GM23338 (cell line): ENCODE results near the gene EFR3B. TPM values are rescaled to one million over a fixed set of nuclear protein-coding genes. Genes with fewer than 3 reads are reported as not detected.

ENCODE experiments used
- ATAC-seq: fragments of 200-7000 bp; cut with Tn5 transposase; 3 replicates; pipeline ENCODE4 v1.9.1; 2020
- DNase-seq: peaks from one replicate; pipeline ENCODE4 v3.0.0-alpha.2; 2015; ENCODE audit warnings: low spot score
- H2AFZ ChIP-seq: fragments of 200-600 bp; sonication (generic); 2 replicates; pipeline ENCODE4 v1.8.0; 2016; ENCODE audit warnings: antibody characterized with exemption, mild to moderate bottlenecking, moderate library complexity
- H3F3A ChIP-seq: fragments of 200-600 bp; sonication (generic); replicated peaks from 2 replicates; pipeline ENCODE4 v1.8.0; 2017; ENCODE audit warnings: antibody characterized with exemption, mixed run types, low read depth
- H3K27ac ChIP-seq: fragments of 200-600 bp; sonication (generic); 2 replicates; pipeline ENCODE4 v1.6.1; 2016; ENCODE audit warnings: low read depth
- H3K27me3 ChIP-seq: fragments of 200-600 bp; sonication (generic); 2 replicates; pipeline ENCODE4 v1.8.0; 2016; ENCODE audit warnings: mild to moderate bottlenecking, mixed run types, moderate library complexity; ENCODE audit not compliant: insufficient read depth
- H3K36me3 ChIP-seq: fragments of 200-600 bp; sonication (generic); 2 replicates; pipeline ENCODE4 v1.8.0; 2016; ENCODE audit warnings: mild to moderate bottlenecking; ENCODE audit not compliant: insufficient read depth
- H3K4me1 ChIP-seq: fragments of 200-600 bp; sonication (generic); 2 replicates; pipeline ENCODE4 v1.8.0; 2016; ENCODE audit warnings: mild to moderate bottlenecking, moderate library complexity; ENCODE audit not compliant: insufficient read depth
- H3K4me2 ChIP-seq: fragments of 200-600 bp; sonication (generic); 2 replicates; pipeline ENCODE4 v1.7.1; 2017; ENCODE audit warnings: mixed run types
- H3K4me3 ChIP-seq: fragments of 200-600 bp; sonication (generic); 2 replicates; pipeline ENCODE4 v1.6.1; 2016; ENCODE audit warnings: mixed run types
- H3K79me2 ChIP-seq: fragments of 200-600 bp; sonication (generic); replicated peaks from 2 replicates; pipeline ENCODE4 v1.8.0; 2017; ENCODE audit warnings: mild to moderate bottlenecking; ENCODE audit not compliant: insufficient read depth
- H3K9me2 ChIP-seq: fragments of 200-600 bp; sonication (generic); 2 replicates; pipeline ENCODE4 v1.8.0; 2017; ENCODE audit not compliant: insufficient read depth
- H4K20me1 ChIP-seq: fragments of 200-600 bp; sonication (generic); replicated peaks from 2 replicates; pipeline ENCODE4 v1.8.0; 2017; ENCODE audit warnings: mild to moderate bottlenecking; ENCODE audit not compliant: insufficient read depth
- H3K27ac Mint-ChIP-seq: 2 replicates; pipeline ENCODE4 v1.8.0; 2020; ENCODE audit warnings: inconsistent platforms, mild to moderate bottlenecking, moderate library complexity, mixed read lengths
- H3K27me3 Mint-ChIP-seq: 3 replicates; pipeline ENCODE4 v1.8.0; 2022; ENCODE audit warnings: low read depth, mild to moderate bottlenecking, moderate library complexity, mixed read lengths, inconsistent platforms; ENCODE audit not compliant: insufficient read depth, poor library complexity
- H3K36me3 Mint-ChIP-seq: 3 replicates; pipeline ENCODE4 v1.8.0; 2021; ENCODE audit warnings: low read depth, mild to moderate bottlenecking, inconsistent platforms, moderate library complexity, mixed read lengths
- H3K4me1 Mint-ChIP-seq: 3 replicates; pipeline ENCODE4 v1.8.0; 2020; ENCODE audit warnings: mild to moderate bottlenecking, inconsistent platforms, mixed read lengths
- H3K4me3 Mint-ChIP-seq: 3 replicates; pipeline ENCODE4 v1.8.0; 2021; ENCODE audit warnings: moderate library complexity, mild to moderate bottlenecking, inconsistent platforms, mixed read lengths
- H3K9me3 Mint-ChIP-seq: 3 replicates; pipeline ENCODE4 v1.8.0; 2020; ENCODE audit warnings: moderate library complexity, mild to moderate bottlenecking, inconsistent platforms, mixed read lengths
- CREB1 ChIP-seq: fragments of 250-450 bp; sonication (Bioruptor Pico); IDR thresholded peaks from 2 replicates; pipeline ENCODE4 v1.5.0; 2020; ENCODE audit warnings: low read depth, mild to moderate bottlenecking, moderate library complexity
- EZH2 ChIP-seq: fragments of 200-600 bp; sonication (generic); IDR thresholded peaks from one replicate; pipeline ENCODE4 v1.8.0; 2017; ENCODE audit warnings: antibody characterized with exemption, mild to moderate bottlenecking, low read depth; ENCODE audit not compliant: unreplicated experiment
- JUNB ChIP-seq: IDR thresholded peaks from one replicate; pipeline ENCODE4 v1.6.1; 2016; ENCODE audit warnings: antibody characterized with exemption; ENCODE audit not compliant: unreplicated experiment
- NANOG ChIP-seq: IDR thresholded peaks from 2 replicates; pipeline ENCODE4 v1.6.1; 2016; ENCODE audit warnings: antibody characterized with exemption, borderline replicate concordance
- REST ChIP-seq: IDR thresholded peaks from one replicate; pipeline ENCODE4 v1.6.1; 2018; ENCODE audit warnings: antibody characterized with exemption; ENCODE audit not compliant: unreplicated experiment
- STAT1 ChIP-seq: IDR thresholded peaks from one replicate; pipeline ENCODE4 v1.6.1; 2016; ENCODE audit warnings: antibody characterized with exemption; ENCODE audit not compliant: unreplicated experiment
- ZNF114 ChIP-seq: fragments of 250-450 bp; sonication (Bioruptor Pico); IDR thresholded peaks from 2 replicates; pipeline ENCODE4 v1.5.0; 2020; ENCODE audit warnings: mild to moderate bottlenecking, moderate library complexity
- ZNF331 ChIP-seq: fragments of 250-450 bp; sonication (Bioruptor Pico); IDR thresholded peaks from 2 replicates; pipeline ENCODE4 v1.5.0; 2020; ENCODE audit warnings: low read depth, mild to moderate bottlenecking, moderate library complexity
- polyA plus RNA-seq: library from polyadenylated mRNA; unstranded; fragments of >200 nt; fragmentation: Nextera tagmentation; extraction: Ambion mirVana; gene quantifications from 2 replicates; pipeline ENCODE4 v1.2.1, GENCODE V29; 2016
- total RNA-seq: library from RNA; depleted of rRNA; stranded (reverse); fragments of >200 nt; shearing (Covaris generic); gene quantifications from 2 replicates; pipeline ENCODE4 v1.2.3, GENCODE V29; 2014
- TF ChIP-seq, protein P1 (sequence below): fragments of 250-450 bp; sonication (Bioruptor Pico); IDR thresholded peaks from 2 replicates; pipeline ENCODE4 v1.5.0; 2020; ENCODE audit warnings: mild to moderate bottlenecking, moderate library complexity
- TF ChIP-seq, protein P2 (sequence below), 2 experiments: fragments of 200-600 bp in 1 of 2; sonication (generic) in 1 of 2; conservative IDR thresholded peaks; 2 replicates each; pipeline versions ENCODE4 v1.5.1 to v1.6.1; 2016 to 2017; ENCODE audit warnings: antibody characterized with exemption in 2 of 2, low read depth in 2 of 2, mild to moderate bottlenecking in 2 of 2, moderate library complexity in 1 of 2

EFR3B gene
- total and polyA plus RNA-seq, 2 experiments from 2014 or later, result 3.3 to 10.7 TPM

DNA sequence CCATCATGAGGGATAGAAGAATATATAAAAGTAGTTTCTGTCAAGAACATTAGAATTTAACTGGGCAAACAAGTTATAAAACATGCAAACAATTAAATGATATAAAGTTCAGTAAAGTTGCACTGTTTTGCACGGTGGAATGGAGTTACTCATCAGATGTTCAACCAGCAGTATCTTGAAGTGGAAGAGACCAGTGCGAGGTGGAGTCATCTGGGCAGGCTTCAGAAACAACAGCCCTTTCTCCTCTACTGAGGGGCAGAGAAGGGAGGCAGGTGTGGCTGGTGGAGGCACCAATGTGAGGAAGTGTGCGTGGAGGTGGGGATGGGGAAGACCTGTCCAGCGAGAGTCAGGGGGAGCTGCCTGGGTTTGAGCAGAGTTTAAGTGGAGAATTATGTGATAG is 7.5 kb downstream of the EFR3B start:
- Histone ChIP-seq H3K27me3 (peaks cover 6% of the 10 kb centered on the region), H3F3A (no peaks in the 10 kb centered on the region), H3K9me2 (no peaks in the 10 kb centered on the region), H2AFZ (no peak overlapping the region), H3K27ac (no peak overlapping the region), H3K36me3 (no peaks in the 10 kb centered on the region), H3K4me2 (no peak overlapping the region), H3K79me2 (0 out of 2 replicates have a peak, but pooled peaks cover 4% of the 10 kb centered on the region), H3K4me3 (no peak overlapping the region), H3K4me1 (peaks cover 14% of the 10 kb centered on the region), H4K20me1 (peaks cover under 1% of the 10 kb centered on the region)
- Mint-ChIP-seq H3K4me1 (peaks cover 25% of the 10 kb centered on the region), H3K4me3 (no peak overlapping the region), H3K27ac (no peak overlapping the region), H3K27me3 (peaks cover 11% of the 10 kb centered on the region), H3K36me3 (no peaks in the 10 kb centered on the region), H3K9me3 (no peaks in the 10 kb centered on the region)
- TF ChIP-seq ZNF114 (CRISPR knock-in tag) (no peak), EZH2 (no peak), JUNB (no peak), ZNF331 (CRISPR knock-in tag) (no peak), CREB1 (CRISPR knock-in tag) (no peak), STAT1 (no peak), NANOG (no peak), REST (no peak)
- TF ChIP-seq, protein P1, sequence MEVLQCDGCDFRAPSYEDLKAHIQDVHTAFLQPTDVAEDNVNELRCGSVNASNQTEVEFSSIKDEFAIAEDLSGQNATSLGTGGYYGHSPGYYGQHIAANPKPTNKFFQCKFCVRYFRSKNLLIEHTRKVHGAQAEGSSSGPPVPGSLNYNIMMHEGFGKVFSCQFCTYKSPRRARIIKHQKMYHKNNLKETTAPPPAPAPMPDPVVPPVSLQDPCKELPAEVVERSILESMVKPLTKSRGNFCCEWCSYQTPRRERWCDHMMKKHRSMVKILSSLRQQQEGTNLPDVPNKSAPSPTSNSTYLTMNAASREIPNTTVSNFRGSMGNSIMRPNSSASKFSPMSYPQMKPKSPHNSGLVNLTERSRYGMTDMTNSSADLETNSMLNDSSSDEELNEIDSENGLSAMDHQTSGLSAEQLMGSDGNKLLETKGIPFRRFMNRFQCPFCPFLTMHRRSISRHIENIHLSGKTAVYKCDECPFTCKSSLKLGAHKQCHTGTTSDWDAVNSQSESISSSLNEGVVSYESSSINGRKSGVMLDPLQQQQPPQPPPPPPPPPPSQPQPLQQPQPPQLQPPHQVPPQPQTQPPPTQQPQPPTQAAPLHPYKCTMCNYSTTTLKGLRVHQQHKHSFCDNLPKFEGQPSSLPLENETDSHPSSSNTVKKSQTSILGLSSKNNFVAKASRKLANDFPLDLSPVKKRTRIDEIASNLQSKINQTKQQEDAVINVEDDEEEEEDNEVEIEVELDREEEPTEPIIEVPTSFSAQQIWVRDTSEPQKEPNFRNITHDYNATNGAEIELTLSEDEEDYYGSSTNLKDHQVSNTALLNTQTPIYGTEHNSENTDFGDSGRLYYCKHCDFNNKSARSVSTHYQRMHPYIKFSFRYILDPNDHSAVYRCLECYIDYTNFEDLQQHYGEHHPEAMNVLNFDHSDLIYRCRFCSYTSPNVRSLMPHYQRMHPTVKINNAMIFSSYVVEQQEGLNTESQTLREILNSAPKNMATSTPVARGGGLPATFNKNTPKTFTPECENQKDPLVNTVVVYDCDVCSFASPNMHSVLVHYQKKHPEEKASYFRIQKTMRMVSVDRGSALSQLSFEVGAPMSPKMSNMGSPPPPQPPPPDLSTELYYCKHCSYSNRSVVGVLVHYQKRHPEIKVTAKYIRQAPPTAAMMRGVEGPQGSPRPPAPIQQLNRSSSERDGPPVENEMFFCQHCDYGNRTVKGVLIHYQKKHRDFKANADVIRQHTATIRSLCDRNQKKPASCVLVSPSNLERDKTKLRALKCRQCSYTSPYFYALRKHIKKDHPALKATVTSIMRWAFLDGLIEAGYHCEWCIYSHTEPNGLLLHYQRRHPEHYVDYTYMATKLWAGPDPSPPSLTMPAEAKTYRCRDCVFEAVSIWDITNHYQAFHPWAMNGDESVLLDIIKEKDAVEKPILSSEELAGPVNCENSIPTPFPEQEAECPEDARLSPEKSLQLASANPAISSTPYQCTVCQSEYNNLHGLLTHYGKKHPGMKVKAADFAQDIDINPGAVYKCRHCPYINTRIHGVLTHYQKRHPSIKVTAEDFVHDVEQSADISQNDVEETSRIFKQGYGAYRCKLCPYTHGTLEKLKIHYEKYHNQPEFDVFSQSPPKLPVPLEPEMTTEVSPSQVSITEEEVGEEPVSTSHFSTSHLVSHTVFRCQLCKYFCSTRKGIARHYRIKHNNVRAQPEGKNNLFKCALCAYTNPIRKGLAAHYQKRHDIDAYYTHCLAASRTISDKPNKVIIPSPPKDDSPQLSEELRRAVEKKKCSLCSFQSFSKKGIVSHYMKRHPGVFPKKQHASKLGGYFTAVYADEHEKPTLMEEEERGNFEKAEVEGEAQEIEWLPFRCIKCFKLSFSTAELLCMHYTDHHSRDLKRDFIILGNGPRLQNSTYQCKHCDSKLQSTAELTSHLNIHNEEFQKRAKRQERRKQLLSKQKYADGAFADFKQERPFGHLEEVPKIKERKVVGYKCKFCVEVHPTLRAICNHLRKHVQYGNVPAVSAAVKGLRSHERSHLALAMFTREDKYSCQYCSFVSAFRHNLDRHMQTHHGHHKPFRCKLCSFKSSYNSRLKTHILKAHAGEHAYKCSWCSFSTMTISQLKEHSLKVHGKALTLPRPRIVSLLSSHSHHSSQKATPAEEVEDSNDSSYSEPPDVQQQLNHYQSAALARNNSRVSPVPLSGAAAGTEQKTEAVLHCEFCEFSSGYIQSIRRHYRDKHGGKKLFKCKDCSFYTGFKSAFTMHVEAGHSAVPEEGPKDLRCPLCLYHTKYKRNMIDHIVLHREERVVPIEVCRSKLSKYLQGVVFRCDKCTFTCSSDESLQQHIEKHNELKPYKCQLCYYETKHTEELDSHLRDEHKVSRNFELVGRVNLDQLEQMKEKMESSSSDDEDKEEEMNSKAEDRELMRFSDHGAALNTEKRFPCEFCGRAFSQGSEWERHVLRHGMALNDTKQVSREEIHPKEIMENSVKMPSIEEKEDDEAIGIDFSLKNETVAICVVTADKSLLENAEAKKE (CRISPR knock-in tag), result no peak
- TF ChIP-seq, protein P2, sequence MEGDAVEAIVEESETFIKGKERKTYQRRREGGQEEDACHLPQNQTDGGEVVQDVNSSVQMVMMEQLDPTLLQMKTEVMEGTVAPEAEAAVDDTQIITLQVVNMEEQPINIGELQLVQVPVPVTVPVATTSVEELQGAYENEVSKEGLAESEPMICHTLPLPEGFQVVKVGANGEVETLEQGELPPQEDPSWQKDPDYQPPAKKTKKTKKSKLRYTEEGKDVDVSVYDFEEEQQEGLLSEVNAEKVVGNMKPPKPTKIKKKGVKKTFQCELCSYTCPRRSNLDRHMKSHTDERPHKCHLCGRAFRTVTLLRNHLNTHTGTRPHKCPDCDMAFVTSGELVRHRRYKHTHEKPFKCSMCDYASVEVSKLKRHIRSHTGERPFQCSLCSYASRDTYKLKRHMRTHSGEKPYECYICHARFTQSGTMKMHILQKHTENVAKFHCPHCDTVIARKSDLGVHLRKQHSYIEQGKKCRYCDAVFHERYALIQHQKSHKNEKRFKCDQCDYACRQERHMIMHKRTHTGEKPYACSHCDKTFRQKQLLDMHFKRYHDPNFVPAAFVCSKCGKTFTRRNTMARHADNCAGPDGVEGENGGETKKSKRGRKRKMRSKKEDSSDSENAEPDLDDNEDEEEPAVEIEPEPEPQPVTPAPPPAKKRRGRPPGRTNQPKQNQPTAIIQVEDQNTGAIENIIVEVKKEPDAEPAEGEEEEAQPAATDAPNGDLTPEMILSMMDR (conservative IDR thresholded peaks at IDR 0.05; ENCODE audit: low read depth in 2 of 2), result no peak
- DNase-seq, result no peak
- no peak for ATAC-seq
